RCC 7860 (cell line): ENCODE results near the gene LRRN2.
A peak's percentile ranks its signal among the peaks of the same experiment; 100 is the strongest.
"Not testable (repeated sequence)": the region's sequence is repeated elsewhere in the genome, so short reads cannot be mapped to it uniquely, and the experiment has no call there.

Experiments used
- DNase-seq: peaks from one replicate; pipeline ENCODE4 v3.0.0-alpha.2; 2015; ENCODE audit warnings: low spot score
- FAIRE-seq: peaks from 2 replicates; lab custom pipeline; 2012; peaks lifted over from hg19 to GRCh38; lab: Jason Lieb, UNC

LRRN2 gene

DNA sequence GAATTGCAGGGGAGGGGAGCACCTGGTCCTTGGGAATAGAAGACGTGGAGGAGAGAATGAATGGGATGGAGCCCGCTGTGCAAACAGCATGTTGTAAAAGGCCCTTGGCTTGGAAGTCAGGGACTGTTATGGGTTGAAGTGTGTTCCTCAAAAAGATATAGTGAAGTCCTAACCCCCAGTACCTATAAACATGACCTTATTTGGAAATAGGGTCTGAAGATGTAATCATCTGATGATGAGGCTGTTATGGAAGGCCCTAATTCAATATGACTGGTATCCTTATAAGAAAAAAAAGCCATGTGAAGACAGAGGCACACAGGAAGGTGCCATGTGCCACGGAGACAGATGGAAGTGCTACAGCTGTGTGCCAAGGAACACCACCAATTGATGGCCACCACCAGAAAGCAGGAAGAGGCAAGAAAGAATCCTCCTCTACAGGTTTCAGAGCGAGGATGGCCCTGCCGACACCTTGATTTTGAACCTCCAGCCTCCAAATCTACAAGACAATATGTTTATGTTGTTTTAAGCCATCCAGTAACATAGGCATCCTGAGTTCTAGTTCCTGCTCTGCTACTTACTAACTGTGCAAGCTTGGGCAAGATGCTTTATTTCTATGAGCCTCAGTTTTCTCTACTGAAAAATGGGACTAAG lies 51.2 kb downstream of the LRRN2 start:
- DNase-seq (no peak), FAIRE-seq (no peak)

DNA sequence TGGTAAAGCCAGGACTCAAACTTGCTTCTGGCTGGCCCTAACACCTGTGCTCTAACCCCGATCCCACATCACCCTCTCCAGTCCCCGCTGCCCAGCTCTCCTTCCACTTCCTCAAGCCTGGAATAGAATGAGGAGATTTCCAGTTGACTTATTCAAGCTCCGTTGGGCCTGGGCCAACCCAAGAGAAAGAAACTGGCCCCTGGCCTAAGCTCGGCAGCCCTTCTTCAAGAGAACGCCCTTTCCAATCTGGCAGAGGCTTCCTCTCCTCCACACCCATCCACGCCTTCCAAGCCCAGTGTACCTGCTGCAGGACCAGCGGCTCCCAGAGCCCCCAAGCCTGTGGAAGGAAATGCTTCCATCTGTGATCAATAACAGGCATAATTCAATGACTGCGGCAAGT lies 51.9 kb downstream of the LRRN2 start:
- DNase-seq (no peak), FAIRE-seq (no peak)

DNA sequence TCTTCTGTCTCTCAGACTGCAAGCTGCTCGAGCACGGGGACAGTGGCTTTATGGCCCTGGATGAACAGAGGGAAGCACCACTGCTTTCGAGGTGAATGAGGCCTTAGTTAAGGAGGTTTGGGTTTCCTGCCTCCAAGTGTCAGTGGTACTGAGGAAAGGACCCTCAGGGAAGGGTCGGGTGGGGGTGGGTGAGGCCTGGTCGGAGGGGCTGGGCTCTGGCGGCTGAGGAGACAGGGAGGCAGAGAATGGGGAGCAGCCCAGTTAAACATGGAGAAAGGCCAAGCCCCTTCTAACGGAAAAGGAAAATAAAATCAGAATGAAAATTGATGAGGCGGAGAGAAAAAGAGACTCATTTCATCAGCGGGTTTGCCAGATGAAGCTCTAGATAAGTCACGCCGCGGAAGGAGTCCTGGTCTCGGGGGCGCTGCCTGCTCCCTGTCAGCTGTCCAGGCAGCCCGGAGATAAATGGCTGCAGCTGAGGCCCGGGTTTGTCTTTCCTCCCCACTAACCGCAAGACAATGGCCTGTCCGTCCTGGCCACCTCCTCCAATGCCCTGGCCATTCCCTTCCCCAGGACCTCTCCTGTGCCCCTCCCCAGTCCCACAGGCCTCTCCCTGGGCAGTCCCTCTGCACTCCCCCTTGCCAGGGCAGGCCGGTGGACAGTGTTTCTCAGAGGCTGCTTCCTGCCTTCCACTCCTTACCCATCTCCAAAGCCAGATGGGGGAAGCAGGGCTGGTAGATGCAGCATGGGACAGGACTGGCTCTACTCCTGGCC lies 55.2 kb downstream of the LRRN2 start:
- DNase-seq: no peak
- FAIRE-seq: no peak

DNA sequence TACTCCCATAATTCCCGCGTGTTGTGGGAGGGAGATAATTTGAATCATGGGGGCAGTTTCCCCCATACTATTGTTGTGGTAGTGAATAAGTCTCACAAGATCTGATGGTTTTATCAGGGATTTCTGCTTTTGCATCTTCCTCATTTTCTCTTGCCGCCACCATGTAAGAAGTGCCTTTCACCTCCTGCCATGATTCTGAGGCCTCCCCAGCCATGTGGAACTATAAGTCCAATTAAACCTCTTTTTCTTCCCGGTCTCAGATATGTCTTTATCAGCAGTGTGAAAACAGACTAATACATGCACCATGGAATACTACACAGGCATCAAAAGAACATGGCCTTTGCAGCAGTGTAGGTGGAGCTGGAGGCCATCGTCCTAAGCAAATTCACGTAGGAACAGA lies 56.1 kb downstream of the LRRN2 start:
- not testable (repeated sequence) for DNase-seq, FAIRE-seq

DNA sequence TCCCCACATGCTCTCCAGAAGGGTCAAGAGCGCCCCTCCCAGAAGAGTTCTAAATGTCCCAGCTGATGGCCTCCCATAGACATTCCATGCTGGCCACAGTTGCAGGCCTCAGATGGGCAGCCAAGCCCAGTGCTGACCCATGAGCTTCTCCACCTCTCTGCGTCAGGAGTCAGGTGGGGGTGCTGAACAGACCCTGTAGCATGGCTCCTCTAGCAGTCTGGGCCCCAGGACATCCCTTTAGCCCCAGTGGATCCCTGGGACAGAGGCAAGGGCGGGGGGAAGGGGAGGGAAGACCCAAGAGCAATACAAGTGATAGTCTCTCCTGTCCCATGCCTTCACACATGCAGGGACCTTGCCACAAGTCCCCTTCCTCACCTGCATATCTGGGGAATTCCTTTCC lies 56.7 kb downstream of the LRRN2 start:
- FAIRE-seq (no peak), DNase-seq (no peak)

DNA sequence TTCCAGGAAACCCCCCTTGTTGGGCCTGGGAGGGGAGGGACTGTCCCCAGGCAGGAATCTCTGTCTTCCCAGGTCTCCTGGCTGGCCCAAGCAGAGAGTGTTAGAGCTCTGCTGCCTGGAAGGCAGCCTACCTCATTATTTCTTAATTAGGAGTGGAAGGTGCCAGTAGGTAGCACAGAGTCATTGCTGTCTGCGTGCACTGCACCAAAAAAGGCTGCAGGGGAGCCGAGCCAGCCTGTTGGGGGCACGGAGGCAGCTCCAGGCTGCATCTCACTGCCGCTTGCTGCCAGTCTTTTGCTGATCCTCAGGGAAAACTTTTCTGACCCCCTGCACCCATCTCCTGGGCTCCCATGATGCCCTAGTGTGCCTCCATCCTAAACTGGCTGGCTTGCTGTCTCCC lies 58.1 kb downstream of the LRRN2 start:
- FAIRE-seq (no peak), DNase-seq (no peak)

DNA sequence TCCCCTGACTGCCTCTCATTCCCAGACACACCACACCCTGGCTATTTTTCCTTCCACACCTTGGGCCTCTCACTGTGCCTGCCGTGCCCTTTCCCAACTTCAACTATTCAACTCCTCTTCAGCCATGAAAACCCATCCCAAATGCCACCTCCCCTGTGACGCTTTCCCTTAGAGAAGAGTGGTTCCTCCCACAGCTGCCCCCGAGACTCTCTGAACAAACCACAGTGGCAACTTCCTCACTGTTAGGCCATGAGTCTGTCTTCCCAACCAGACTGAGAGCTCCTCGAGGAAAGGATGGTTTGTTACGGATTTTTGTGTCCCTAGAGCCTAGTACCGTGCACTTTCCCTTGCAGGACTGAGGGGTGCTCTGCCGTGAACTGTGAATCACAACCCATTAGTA lies 59.2 kb downstream of the LRRN2 start:
- FAIRE-seq (no peak), DNase-seq (no peak)

DNA sequence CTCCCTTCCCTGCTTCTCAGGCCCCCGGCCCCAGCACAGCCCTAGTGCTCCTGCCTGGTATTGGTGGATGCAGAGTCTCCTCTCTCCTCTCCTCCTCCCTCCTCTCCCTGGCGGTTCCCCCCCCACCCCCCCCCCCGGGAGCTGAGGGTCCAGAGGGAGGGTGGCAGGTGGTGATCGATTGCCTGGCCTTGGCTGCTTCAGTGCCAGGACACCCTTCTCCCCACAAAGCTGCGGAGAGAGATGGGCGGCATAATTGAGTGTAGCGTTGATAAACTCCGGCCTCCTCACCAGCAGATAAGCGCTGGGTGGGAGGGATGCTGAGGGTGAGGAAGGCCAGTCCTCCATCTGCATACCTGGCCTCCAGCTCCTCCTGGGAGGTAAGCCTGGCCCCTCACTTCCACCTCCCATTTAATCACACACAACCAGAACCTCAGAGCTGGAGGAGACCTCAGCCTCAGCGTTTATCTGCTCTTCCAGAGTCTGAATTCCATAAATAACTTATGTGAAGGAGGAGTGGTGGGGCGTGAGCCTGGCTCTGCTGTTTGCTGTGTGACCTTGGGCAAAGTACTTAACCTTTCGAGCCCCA lies 60.8 kb downstream of the LRRN2 start:
- FAIRE-seq (no peak), DNase-seq (no peak)

DNA sequence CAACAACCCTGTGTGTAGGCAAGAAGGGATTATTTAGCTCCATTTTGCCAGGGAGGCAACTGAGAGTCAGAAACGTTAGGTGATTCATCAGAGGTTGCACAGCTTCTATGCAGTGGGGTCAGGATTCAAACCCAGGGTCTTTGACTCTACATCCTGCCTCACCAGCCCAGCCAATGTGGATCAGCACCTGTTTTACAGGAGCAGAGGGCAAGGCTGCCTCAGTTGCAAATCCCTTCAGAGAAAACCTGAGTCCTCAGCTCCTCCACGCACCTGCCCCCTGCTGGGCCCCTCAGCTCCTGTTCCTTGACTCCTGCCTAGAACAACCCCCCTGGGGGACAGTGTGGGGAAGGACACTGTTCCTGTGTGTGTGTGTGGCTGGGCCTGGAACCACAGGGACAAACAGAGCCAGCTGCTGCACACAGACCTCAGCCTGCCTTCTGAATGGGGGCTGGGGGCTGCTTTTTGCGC lies 61.6 kb downstream of the LRRN2 start:
- no peak for DNase-seq
- FAIRE-seq: no peak

DNA sequence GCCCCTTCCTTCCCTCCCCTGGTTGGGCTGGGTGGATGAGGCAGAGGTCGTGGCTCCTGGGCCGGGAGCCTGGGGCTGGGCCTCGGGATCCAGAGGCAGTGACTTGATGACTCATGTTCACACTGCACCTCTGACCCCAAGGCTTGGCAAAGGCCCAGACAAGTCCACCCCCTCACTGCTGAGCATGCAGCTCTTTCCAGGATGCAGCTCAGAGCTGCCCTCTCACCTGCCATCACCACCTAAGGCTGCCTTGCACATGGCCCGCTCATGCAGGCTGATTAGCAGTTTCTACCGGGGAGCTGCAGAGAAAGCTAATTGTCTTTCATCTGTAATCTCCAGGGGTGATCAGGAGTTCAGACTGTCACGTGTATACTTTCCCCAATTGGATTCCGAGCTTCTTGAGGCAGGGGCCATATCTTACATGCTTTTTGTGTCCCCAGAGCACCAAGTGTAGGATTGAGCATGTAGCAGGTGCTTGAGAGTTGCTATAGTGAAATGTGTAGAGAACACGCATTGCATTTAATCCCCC lies 62.1 kb downstream of the LRRN2 start:
- DNase-seq (peak; percentile 61), FAIRE-seq (no peak)

DNA sequence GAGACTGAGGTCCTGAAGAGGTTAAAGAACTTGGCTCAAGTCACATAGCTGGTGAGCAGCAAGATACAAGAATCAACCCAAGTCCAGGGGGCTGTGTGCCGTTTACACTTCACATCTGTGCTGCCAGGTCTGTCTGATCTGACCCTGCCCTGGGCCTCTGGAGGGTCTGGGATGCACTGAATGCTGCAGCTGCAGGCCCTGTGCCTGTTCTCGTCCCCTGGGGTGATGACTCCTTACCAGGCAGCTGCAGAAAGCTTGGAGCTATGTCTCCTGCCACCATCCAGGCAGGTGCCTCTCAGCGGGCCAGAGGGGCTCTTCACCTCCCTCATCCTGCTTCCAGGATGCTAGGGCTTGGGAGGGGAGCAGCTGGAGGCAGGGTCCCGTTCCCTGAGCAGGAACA lies 63.5 kb downstream of the LRRN2 start:
- FAIRE-seq: no peak
- DNase-seq: no peak

DNA sequence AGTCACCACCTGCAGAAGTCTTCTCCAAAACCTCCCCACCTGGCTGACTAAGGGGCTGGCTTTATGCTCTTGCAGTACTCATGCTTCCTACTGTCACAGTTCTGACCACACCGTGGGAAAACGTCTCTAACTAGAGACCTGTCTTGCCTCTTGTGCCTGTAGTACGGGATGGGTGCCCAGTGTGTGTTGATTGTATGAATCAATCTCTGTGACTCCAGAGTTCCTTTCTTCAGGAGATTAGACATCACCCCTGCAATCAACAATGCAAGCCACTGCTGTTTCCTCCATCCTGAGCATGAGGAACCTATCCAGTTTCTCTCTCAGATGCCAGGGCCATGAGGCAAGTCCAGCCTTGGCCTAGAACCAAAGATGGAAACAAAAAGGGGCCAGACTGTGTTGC lies 64.1 kb downstream of the LRRN2 start:
- FAIRE-seq: no peak
- no peak for DNase-seq

DNA sequence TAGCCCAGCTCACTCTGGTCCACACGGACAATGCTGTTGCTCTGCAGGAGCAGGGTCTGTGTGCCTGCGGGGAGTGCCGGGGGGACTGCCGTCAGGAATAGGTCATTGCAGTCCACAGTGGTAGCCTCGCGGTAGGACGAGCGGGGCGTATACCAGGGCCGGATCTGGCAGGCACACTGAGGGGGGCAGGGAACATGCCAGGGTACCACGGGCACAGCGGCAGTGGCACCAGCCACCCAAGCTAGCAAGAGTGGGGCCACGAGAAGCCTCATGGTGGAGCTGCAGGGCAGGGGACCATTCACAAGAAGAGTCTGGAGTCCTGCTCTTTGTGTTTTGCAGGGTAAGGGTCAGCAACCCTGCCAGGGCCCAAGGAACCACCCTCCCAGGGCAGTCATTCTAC lies 65.8 kb downstream of the LRRN2 start:
- DNase-seq (no peak), FAIRE-seq (no peak)

DNA sequence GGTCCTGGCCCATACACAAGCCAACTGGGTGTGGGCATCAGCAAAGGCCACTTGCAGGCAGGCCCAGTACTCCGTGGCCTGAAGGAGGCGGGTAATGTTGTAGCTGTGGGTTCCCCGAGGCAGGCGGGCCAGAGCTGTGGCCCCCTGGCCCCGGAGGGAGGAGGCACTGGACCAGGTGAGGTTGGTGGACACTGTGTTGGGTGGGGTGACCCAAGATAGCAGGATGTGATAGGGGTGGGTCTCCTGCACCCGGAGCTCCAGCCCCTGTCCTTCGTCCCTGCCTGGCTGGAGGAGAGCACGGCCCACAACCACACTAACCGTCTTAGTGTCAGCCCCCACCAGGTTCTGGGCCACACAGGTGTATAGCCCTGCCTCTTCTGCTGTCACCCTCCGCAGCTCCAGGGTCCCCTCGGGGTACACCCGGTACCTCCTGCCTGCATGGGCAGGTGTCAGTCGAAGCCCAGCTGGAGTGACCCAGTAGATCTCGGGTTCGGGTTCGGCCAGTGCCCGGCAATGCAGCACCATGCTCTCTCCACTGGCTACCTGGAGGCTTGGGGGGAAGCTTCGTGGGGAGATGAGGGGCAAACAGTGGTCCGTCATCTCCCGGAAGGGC lies 67.3 kb downstream of the LRRN2 start:
- no peak for FAIRE-seq
- no peak for DNase-seq

DNA sequence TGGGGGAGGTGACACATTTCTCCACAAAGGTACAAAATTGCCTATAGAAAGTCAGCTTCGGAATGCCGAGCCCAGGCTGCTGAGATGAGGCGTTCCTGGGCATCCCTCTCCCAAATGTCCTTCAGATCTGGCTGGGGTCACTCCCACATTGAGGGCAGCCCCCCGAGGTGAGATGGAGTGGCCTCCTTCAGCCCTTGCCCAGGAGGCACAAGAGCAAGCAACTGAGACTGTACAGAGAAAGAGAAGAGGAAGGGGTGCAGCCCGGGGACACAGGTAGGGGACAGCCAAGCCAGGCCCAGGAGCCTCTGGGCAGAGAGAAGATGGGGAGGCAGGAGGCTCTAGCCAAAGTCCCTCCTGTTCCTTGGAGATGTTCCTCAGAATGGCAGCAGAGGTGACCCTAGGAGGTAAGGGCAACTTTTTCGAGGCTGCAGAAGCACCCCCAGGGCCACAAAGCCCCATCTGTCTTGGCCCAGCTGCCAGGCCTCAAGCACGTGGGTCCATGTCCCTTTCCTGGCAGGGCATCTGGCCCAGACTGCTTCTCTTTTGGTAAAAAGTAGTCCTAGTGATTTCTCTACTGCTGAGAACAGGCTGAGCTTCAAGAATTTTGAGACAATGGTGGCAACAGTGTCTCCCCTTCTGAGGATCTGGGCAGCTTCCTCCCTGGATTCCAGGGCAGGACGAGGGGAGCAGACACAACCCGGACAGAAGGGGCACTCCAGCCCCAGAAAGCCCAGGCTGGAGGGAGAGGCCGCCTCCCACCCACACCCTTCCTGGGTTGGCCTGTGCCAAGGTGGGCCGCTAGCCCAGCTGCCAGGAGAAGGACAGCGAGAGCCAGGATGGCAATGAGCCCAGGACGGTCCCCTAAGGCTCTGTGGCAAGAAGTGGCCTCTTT lies 68.0 kb downstream of the LRRN2 start:
- no peak for FAIRE-seq
- no peak for DNase-seq

DNA sequence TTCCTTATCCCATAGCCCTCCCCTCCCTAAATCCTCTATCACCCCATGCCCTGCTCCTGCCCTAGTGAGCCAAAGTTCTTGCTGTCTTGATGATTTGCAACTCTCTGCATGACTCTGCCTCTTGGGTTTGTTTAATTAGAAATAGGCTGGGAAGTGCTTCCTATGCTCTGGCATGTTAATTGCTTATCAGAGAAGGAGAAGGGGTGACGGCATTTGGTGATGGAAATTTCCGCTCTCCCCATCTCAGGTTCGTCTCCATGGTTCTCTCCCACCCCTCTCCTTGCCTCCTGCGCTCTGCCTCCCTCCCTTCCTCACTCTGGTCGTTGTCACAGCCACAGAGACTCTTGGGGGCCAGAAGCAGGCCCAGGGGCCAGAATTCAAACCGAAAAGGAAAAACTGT lies 68.9 kb downstream of the LRRN2 start:
- DNase-seq (no peak), FAIRE-seq (no peak)

DNA sequence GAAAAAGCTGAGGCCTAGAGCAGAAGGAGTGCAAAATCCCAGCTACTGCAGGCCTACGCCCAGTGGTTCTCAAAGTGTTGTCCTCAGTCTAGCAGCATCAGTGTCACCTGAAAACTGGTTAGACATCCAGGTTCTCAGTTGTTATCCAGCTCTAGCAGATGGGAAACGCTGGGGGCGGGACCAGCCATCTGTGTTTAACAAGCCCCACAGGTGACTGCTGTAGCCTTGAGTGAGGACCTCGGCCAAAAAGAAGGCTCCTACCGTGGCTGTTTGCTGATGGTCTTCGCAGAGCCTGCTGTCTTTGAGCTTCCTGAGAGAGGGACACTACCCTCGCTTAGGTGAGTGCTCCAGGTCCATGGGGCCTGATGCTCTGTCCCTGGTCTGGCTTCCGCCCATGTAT lies 69.7 kb downstream of the LRRN2 start:
- no peak for FAIRE-seq

DNA sequence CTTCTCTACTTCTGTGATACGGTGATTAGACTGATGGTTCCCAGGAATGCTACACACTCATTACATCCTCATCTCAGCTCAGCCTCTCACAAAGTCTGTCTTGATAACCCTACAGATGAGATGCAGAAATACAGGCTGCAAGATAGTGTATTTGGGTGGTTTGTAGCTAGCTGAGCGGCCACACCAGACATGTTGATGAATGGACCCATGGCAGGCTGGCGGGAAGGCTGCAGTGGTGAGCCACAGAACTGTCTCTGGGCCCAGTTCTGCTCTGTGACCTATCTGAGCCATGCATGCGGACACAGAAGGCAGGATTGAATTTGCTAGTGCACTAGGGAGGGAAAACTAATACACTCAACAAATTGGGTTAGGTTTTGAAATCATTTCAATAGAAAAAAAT lies 71.9 kb downstream of the LRRN2 start:
- DNase-seq (no peak), FAIRE-seq (no peak)

More for the DNA sequence above, 69.7 kb downstream of the LRRN2 start:
- no peak for DNase-seq

DNA sequence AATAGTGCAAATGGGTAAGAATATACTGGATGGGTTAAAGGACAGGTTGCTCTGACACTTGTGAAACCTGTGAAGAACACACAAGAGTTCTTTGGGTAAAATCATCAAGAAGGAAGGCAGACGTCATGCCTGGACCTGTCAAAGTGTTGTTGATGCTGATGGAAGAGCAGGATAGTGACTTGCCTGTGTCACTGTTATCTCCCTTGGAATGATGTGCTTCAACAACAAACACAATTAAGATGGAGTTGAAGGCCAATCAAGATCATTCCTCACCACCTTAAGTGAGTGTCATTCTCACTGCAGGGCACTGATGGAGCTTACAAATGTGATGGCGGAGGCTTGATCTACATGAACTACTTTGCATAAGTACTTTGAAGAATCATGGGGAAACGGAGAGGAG lies 73.2 kb downstream of the LRRN2 start:
- DNase-seq (no peak), FAIRE-seq (no peak)

DNA sequence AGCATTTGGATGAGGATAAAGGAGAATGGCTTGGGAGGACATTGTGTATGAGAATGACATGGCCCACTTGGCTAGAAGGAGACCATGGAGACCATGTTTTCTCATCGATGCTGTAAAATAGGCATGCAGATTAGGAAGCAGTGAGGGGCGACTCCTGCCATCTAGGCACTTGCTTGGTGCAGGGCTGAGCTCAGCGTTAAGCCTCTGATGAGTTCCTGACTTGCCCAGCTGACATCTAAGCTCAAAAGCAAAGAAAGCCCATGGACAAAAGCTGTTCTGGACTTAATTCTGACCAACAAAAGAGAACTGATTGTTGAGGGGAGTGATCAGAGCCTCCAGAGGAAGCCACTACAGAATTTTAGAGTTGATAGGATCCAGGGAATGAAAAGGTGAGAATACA lies 74.5 kb downstream of the LRRN2 start:
- DNase-seq: no peak
- FAIRE-seq: no peak

DNA sequence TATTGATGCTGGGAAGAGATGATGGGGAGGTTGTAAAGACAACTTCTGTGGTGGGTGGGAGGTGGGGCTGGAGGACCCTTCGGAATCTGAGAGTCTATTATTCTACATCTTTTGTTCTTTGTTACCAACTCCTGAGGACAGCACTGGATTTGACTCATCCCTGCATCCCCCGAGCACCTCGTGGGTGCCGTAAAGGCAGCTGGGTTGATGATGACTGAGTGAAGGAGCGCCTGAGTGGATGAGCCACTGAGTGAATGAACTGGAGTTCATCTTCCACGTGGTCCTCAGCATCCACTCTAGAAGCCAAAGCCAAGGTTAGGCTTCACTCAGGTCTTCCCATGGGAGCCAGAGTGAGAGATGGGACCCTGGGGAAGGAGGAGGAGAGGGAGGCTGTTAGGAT lies 77.6 kb downstream of the LRRN2 start:
- no peak for FAIRE-seq

More for the DNA sequence above, 77.6 kb downstream of the LRRN2 start:
- DNase-seq: no peak
